Upper lobe of right lung (tissue), 1 donor: ENCODE measurements around the gene CCDC185. TPM values are rescaled to one million over a fixed set of nuclear protein-coding genes. Genes with fewer than 3 reads are reported as not detected.
A peak's percentile ranks its signal among the peaks of the same experiment; 100 is the strongest.

ENCODE experiments used
- ATAC-seq: fragments of 200-7000 bp; cut with Tn5 transposase; one replicate; pipeline ENCODE4 v1.9.1; 2020; ENCODE audit warnings: mild to moderate bottlenecking, moderate library complexity
- DNase-seq: peaks from one replicate; pipeline ENCODE4 v3.0.0-alpha.2; 2020
- H3K27ac ChIP-seq: fragments of 200-600 bp; one replicate; pipeline ENCODE4 v1.8.0; 2022
- H3K27me3 ChIP-seq: fragments of 200-600 bp; one replicate; pipeline ENCODE4 v1.8.0; 2022; ENCODE audit warnings: mild to moderate bottlenecking
- H3K36me3 ChIP-seq: fragments of 200-600 bp; one replicate; pipeline ENCODE4 v1.8.0; 2022
- H3K4me1 ChIP-seq: fragments of 200-600 bp; one replicate; pipeline ENCODE4 v1.8.0; 2022
- H3K4me3 ChIP-seq: fragments of 200-600 bp; one replicate; pipeline ENCODE4 v1.8.0; 2022; ENCODE audit warnings: mild to moderate bottlenecking
- H3K9me3 ChIP-seq: fragments of 200-600 bp; one replicate; pipeline ENCODE4 v1.8.0; 2022
- intact Hi-C: fragments of 100-400 bp; cut with DNase I; formaldehyde crosslinking; loops from one replicate; pipeline ENCODE4 v1.11.0; 2022
- long read RNA-seq: library from polyadenylated mRNA; unstranded; transcript quantifications from one replicate; pipeline ENCODE4 v2.0.0, GENCODE V29; 2021
- total RNA-seq: library from RNA; stranded (reverse); fragmentation: NEBNext Ultra II Directional; extraction: Animal tissue kit (Norgen Biotek cat#: 25700); gene quantifications from one replicate; pipeline ENCODE4 v1.2.1, GENCODE V29; 2021
- TF ChIP-seq, protein P1 (sequence below): fragments of 200-600 bp; IDR thresholded peaks from one replicate; pipeline ENCODE4 v1.8.0; 2022; ENCODE audit warnings: antibody characterized with exemption
- donor health status: DM: no; HTN: yes; CAD: no; lungs with severe emphysema.

CCDC185 gene
- not detected for total RNA-seq
- long read RNA-seq: 0 reads

DNA sequence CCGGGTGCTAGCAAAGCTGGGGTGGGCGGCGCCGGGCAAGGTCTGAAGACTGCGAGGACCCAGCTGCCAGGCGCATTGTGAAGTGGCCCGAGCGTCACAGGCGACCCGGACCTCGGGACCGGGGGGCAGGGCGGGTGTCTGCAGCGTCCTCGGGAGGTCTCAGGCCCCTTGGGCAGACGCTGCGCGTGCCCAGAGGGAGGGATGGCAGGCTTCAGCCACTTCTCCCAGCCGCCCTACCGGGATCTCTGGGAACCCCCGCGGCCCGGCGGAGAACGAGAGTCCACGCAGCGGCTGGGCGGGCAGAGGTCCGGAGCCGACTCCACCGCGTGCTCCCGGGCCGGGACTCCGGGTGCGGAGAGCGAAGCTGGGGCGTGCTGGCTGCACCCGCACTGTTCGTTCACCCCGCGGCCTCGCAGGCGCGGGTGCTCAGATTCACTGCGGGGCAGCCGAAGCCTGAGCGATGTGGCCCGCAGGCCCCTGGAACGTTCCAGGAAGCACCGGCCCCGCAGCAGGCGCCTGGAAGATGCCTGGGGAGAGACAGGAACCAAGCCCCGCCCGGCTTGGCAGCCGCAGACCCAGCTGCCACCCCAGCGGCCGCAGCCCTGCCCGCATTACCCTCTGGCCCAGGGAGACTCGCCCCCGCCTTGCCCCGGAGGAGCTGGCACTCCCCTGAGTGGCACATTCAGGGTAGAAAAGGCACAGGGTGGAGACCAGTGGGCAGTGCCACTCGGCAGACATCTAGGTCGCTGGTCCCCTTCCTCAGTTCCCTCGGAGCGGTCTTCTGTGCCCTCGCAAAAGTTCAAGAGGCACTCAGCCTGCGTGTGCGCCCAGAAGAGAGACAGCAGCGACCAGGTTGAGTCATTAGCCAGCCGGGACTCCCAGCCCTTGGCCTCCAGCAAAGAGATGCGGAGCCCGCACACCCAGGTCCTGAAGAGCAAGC lies at the start of gene CCDC185:
Gene CCDC185, plus strand, starts transcription at position 141 of the 940 bp plus-strand sequence. Its CDS starts 61 bp downstream, at position 202.
- intact Hi-C loops: no loop called here
- Histone ChIP-seq H3K9me3 (no peaks in the 10 kb centered on the region), H3K36me3 (no peaks in the 10 kb centered on the region), H3K27ac (no peak within 1 kb of the TSS), H3K4me1 (no peaks in the 10 kb centered on the region), H3K27me3 (peaks cover 27% of the 10 kb centered on the region), H3K4me3 (peak within 1 kb of the TSS; percentile 39)
- ATAC-seq (peak; percentile 74), DNase-seq (peak; percentile 70)
- TF ChIP-seq, protein P1, sequence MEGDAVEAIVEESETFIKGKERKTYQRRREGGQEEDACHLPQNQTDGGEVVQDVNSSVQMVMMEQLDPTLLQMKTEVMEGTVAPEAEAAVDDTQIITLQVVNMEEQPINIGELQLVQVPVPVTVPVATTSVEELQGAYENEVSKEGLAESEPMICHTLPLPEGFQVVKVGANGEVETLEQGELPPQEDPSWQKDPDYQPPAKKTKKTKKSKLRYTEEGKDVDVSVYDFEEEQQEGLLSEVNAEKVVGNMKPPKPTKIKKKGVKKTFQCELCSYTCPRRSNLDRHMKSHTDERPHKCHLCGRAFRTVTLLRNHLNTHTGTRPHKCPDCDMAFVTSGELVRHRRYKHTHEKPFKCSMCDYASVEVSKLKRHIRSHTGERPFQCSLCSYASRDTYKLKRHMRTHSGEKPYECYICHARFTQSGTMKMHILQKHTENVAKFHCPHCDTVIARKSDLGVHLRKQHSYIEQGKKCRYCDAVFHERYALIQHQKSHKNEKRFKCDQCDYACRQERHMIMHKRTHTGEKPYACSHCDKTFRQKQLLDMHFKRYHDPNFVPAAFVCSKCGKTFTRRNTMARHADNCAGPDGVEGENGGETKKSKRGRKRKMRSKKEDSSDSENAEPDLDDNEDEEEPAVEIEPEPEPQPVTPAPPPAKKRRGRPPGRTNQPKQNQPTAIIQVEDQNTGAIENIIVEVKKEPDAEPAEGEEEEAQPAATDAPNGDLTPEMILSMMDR: no peak

DNA sequence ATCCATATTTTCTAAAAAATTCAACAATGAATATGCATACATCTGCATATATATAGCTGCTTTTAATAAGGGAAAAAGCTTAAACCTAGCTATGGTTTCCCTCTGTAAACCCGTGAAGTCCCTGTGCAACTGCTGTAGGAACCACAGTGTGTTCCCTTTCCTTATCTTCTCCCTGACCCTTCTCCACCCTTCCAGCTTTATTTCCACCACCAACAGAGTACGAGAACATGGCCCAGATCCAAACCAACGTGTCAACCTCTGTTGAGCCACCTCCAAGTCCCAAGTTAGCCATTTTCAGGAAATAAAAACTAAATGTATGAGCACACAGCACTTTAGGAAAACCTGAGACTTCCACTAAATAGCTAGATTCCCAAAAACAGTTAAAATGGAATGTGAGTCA lies 49.5 kb upstream of the CCDC185 start:
- Histone ChIP-seq H3K27ac (no peak overlapping the region), H3K4me1 (no peaks in the 10 kb centered on the region), H3K27me3 (no peaks in the 10 kb centered on the region), H3K36me3 (no peaks in the 10 kb centered on the region), H3K4me3 (no peak overlapping the region), H3K9me3 (no peaks in the 10 kb centered on the region)
- TF ChIP-seq, protein P1: no peak
- ATAC-seq (no peak), DNase-seq (no peak)
- intact Hi-C loops: no loop called here

GRCh38 chr1:223344491-223344890 lies 48.7 kb upstream of the CCDC185 start:
- intact Hi-C loops: no loop called here
- Histone ChIP-seq H3K27me3 (no peaks in the 10 kb centered on the region), H3K36me3 (no peaks in the 10 kb centered on the region), H3K9me3 (no peaks in the 10 kb centered on the region), H3K4me3 (no peak overlapping the region), H3K4me1 (no peaks in the 10 kb centered on the region), H3K27ac (no peak overlapping the region)
- ATAC-seq (no peak), DNase-seq (no peak)
- TF ChIP-seq, protein P1: no peak

GRCh38 chr1:223345720-223346119 lies 47.5 kb upstream of the CCDC185 start:
- no peaks in the 10 kb centered on the region for H3K36me3 ChIP-seq
- H3K4me1 ChIP-seq: no peaks in the 10 kb centered on the region
- TF ChIP-seq, protein P1: no peak
- no peak for ATAC-seq
- no peak for DNase-seq
- no peak overlapping the region for H3K27ac ChIP-seq
- H3K27me3 ChIP-seq: no peaks in the 10 kb centered on the region
- no peak overlapping the region for H3K4me3 ChIP-seq
- intact Hi-C loops: no loop called here
- no peaks in the 10 kb centered on the region for H3K9me3 ChIP-seq

- Histone ChIP-seq H3K36me3 (no peaks in the 10 kb centered on the region), H3K9me3 (no peaks in the 10 kb centered on the region), H3K27ac (no peak overlapping the region), H3K27me3 (no peaks in the 10 kb centered on the region), H3K4me1 (no peaks in the 10 kb centered on the region), H3K4me3 (no peak overlapping the region)
- no peak for ATAC-seq
- TF ChIP-seq, protein P1: no peak
- DNase-seq: no peak
- intact Hi-C loops: no loop called here
Measured at GRCh38 chr1:223346311-223346710, 46.9 kb upstream of the CCDC185 start.
